HG03280 (cell line): Measurements from ENCODE around the gene MAP4K4.
A peak's percentile ranks its signal among the peaks of the same experiment; 100 is the strongest.

Experiments used
- ATAC-seq: cut with Tn5 transposase; IDR thresholded peaks from one replicate; pipeline ENCODE4 v1.9.1; 2021; ENCODE audit warnings: mild to moderate bottlenecking, moderate library complexity; ENCODE audit not compliant: unreplicated experiment

The MAP4K4 gene

DNA sequence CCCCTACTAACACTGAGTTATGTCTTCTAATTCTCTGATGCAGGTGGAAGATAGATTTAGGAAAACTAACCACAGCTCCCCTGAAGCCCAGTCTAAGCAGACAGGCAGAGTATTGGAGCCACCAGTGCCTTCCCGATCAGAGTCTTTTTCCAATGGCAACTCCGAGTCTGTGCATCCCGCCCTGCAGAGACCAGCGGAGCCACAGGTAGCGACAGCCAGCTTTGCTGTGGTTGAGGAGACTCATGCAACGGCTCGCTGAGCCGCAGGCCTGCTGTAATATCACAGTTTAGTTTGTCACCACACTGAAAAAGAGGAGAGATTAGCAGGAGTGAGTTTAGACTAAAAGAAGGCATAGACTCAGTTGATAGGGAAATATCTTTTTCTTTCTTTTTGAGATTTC, 163.3 kb downstream of the MAP4K4 start:
- ATAC-seq: no peak

DNA sequence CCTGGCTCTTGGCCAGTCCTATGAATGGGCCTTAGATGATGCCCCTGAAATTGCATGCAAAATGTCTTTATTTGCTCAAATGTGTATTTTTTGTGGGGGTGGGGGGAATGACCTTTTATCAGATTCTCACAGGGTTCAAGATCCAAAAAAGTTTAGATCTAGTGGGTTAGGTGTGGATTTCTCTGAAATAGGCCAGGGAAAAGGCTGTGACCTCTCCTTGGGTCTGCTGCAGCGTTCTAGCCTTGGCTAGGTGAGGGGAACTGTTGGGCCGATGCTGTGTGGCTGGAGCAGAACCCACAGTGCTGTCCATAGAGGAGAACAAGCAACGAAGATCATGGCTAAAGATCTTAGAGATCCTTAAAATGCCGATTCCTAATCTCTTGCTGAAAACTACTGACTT, 163.9 kb downstream of the MAP4K4 start:
- ATAC-seq: no peak

DNA sequence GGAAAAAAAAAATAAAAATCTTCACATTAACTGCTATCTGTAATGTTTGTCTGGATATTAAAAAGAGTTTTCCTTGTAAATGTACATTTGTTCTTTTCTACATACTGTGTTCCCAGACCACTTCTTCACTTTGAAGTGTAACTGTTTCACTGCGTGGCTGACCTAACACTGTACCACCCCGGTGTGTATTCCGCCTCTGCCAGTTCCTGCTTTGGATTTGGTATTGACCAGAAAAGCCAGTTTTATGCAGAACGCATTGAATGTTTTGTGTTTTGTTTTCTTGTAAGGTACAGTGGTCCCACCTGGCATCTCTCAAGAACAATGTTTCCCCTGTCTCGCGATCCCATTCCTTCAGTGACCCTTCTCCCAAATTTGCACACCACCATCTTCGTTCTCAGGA, 166.0 kb downstream of the MAP4K4 start:
- no peak for ATAC-seq

DNA sequence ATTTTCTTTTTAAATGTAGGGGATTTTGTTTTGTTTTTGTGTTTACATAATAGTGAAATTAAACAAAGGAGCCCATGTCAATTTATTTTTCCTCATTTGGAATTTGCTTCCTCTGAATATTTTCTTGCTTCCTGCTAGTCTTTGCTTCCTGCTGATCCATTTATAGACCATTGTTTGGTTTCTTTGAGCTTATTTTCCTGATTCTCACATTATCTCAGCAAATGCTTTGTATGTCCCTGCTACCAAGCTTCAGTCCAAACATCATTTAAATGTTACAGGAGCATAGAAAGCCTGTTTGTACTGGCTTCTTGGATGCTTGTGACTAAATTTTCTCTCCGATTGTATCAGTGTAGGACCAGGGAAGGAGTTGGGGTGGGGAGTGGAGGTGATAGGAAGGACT, 166.9 kb downstream of the MAP4K4 start:
- no peak for ATAC-seq

DNA sequence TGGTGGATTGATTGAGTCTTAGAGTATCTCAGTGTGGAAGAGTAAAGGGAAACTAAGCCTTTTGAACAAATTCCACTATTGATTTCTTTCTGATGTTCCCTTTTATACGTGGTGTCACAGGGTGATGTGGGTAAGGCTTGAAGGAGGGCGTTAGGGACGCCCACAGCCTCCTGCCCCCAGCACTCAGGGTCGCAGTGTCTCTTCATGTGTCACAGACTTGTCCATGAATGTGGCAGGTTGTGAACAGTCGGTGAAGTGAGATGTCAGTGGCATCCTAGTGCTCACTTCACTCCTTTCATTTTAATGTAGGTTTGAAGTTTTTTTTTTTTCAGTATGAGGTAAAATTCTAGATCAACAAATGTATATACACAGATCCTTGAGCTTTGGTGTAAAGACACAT, 171.0 kb downstream of the MAP4K4 start:
- no peak for ATAC-seq

GRCh38 chr2:101869527-101869926, 172.0 kb downstream of the MAP4K4 start:
- no peak for ATAC-seq

GRCh38 chr2:101870444-101870843, 172.9 kb downstream of the MAP4K4 start:
- no peak for ATAC-seq

DNA sequence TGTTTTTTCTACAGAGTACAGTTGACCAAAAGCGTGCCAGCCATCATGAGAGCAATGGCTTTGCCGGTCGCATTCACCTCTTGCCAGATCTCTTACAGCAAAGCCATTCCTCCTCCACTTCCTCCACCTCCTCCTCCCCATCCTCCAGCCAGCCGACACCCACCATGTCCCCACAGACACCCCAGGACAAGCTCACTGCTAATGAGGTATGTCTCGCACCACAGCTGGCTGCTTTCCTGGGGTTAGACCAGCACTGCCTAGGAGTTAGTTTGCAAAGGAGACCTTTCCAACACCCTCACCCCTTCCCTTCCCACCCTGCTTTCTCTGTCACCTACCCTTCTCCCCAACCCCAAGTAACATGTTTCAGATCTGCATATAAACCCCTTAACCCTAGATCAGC, 174.0 kb downstream of the MAP4K4 start:
- ATAC-seq: no peak

DNA sequence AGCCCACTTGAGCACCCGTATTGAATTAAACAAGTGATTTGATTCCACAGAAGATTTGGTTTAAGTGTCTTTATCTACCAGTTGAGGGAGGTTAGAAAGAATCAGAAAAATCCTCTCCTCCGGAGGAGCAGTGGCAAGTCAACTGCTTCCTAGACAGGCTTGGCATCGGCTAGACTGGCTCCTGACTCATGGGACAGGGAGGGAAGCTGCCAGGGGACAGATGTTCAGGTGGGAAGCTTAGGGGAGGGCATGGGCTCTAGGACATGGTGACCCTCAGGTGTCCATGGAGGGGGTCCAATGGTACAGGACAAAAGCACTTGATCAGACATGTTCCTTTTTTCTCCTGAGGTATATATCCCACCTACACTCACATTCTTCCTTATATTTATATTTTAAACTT, 175.0 kb downstream of the MAP4K4 start:
- no peak for ATAC-seq

DNA sequence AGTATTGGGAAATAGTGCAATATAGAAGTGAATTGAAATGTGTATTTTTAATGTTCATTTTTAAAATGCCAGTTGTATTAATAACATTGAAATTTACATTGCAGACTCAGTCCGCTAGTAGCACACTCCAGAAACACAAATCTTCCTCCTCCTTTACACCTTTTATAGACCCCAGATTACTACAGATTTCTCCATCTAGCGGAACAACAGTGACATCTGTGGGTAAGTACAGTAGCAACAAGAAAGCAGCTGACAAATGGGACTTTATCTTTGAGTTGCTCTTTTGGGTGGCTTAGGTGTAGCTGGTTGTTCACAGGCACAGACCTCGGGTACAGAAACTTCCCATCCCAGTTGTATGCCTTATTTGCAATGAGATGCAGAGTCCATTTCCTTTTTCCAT, 176.0 kb downstream of the MAP4K4 start:
- no peak for ATAC-seq

GRCh38 chr2:101874069-101874468, 176.6 kb downstream of the MAP4K4 start:
- ATAC-seq: no peak

GRCh38 chr2:101879466-101879865, 182.0 kb downstream of the MAP4K4 start:
- ATAC-seq: no peak

GRCh38 chr2:101881131-101881530, 183.6 kb downstream of the MAP4K4 start:
- no peak for ATAC-seq

- no peak for ATAC-seq
These were observed 185.3 kb downstream of the MAP4K4 start for GRCh38 chr2:101882769-101883307.

DNA sequence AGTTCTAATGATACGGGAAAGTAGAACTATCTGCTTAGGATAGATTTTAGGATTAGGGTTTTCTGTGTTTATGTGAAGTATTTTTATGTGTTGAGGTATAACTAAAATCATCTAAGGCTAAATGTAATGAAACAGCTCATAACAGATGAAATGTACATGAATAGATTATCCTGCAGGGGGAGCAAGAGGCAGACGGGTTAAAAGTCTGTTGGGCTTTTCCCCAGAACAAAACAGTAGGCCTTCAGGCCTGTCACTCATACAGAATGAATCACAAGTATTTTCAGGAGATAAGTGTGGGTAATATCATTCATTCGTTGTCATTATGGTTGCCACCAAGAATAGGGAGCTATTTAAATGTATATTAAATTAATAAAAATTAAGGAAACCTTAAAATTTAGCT, 186.4 kb downstream of the MAP4K4 start:
- peak; percentile 48 for ATAC-seq

- no peak for ATAC-seq
These were observed 186.9 kb downstream of the MAP4K4 start for GRCh38 chr2:101884423-101884822.

DNA sequence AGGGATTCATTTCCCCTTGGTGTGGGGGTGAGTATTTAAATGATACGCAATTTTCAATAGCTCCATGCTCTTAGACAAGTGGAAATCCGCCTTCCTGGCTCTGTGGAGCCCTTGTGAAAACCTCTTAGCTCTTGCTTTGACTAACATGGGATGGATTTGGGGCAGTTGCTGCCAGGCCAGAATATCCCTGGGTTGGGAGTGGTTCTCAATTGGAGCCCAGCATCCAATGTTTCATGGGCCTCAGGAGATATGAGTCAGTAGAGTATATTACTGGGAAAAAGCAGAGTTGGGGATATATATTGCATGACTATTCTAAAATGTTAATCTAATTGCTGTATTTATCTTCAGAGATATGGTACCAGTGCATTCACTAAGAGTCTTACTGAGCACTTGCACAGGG, 189.8 kb downstream of the MAP4K4 start:
- no peak for ATAC-seq

- ATAC-seq: no peak
These were observed 192.1 kb downstream of the MAP4K4 start for GRCh38 chr2:101889460-101890098.

GRCh38 chr2:101892377-101892776, 194.9 kb downstream of the MAP4K4 start:
- no peak for ATAC-seq

- no peak for ATAC-seq
These were observed 196.3 kb downstream of the MAP4K4 start for GRCh38 chr2:101893681-101894381.

DNA sequence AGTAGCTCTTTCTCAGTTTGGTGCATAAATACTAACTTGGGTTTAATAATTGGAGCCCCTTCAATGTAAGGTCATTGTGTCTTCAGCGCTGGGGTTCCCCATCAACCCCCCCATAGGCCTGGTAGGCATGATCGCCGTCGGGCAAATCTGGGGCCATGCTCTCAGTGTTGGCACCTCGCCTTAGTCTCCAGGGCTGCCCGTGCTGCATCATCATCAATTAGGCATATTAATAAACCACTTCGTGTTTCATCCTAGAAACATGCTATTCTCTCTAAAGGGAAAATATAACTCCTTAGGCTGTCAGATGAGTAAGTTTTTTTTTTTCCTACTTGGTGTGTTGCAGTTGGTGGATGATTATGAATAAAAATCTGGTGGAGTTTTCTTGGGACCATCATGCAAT, 197.5 kb downstream of the MAP4K4 start:
- no peak for ATAC-seq

- ATAC-seq: no peak
These were observed 198.4 kb downstream of the MAP4K4 start for GRCh38 chr2:101895819-101896322.
